HG03025 (cell line): ENCODE data around the gene BRAT1.

Source experiments
- ATAC-seq: cut with Tn5 transposase; IDR thresholded peaks from one replicate; pipeline ENCODE4 v1.9.1; 2021; ENCODE audit warnings: mild to moderate bottlenecking, moderate library complexity; ENCODE audit not compliant: unreplicated experiment, low FRiP score

The BRAT1 gene

DNA sequence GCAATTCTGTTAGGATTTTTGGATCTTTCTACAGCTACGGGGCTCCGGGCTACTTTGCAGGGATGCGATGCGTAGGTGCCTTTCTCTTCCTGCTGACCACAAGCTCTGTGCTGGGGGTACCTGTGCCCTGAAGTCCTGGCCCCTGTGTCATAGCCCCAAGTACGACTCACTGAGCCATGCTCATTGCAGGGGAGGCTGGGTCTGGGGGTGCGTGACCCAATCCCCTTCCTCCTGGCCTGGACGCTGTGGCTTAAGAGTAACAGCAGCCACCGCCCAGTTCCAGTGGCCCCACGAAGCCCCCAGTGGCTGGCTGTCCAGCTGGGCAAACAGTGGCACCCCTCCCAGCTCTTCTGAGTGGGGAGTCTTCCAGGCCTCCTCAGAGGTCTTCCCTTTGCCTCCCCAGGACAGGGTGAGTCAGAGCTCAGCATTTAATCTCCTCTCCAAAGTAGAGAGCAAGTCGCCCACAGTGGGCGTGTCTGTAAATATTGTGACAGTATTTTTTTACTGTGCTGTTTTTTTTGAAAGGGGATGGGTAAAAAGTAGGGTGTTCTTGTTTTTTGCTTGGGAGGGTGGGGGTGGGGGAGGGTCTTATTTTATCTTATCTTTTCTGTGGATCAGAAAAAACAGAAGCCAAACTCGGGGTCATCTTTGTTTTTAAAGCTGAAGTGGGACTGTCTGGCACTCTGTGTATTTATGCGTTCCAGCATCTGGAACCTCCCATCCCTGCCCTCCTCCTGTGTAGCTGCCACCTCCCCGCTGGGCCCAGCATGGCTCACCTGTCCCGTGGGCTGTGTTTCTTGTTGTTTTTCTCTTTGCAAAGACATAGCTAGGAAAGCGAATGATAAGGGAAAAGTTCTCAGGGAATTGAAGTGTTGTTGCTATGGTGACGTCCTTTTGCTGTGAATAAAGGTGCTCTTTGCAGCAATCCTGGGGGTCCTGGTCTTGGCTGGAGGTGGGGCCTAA lies 27.5 kb downstream of the BRAT1 start:
- ATAC-seq: no peak

DNA sequence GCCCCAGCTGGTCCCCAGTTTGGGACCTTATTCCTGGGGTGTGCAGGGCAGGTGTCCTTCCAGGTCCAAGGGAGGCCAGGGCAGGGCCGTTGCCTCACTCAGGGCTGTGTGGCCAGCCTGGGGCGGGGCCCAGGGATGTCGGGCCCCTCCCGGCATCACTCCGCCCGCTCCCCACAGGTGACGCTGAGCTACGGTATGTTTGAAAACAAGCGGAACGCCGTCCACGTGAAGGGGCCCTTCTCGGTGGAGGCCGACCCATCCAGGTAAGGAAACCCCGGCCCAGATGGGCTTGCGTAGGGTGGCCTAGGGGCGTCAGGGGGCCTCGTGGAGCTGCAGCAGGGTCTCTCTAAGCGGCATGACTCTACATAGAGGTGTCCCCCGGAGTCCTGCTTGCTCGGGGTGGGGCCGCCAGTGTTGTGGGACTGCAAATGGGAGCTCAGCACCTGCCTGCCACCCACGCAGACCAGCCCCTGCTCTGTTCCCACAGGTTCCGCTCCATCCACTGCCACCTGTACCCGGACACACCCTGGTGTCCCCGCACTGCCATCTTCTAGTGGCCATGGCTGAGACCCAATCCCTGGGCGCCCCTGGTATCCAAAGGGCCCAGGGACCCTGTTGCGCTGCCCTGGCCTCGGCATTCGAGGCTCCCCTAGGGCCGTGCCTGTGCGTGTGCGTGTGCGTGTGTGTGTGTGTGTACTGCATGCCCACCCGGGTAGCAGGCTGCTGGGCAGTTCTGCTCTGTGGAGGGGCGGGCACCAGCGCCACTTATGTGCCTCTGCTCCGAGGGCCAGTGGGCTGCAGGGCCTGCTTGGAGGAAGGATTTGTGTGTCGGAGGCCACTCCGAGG lies 28.4 kb downstream of the BRAT1 start:
- ATAC-seq: no peak

DNA sequence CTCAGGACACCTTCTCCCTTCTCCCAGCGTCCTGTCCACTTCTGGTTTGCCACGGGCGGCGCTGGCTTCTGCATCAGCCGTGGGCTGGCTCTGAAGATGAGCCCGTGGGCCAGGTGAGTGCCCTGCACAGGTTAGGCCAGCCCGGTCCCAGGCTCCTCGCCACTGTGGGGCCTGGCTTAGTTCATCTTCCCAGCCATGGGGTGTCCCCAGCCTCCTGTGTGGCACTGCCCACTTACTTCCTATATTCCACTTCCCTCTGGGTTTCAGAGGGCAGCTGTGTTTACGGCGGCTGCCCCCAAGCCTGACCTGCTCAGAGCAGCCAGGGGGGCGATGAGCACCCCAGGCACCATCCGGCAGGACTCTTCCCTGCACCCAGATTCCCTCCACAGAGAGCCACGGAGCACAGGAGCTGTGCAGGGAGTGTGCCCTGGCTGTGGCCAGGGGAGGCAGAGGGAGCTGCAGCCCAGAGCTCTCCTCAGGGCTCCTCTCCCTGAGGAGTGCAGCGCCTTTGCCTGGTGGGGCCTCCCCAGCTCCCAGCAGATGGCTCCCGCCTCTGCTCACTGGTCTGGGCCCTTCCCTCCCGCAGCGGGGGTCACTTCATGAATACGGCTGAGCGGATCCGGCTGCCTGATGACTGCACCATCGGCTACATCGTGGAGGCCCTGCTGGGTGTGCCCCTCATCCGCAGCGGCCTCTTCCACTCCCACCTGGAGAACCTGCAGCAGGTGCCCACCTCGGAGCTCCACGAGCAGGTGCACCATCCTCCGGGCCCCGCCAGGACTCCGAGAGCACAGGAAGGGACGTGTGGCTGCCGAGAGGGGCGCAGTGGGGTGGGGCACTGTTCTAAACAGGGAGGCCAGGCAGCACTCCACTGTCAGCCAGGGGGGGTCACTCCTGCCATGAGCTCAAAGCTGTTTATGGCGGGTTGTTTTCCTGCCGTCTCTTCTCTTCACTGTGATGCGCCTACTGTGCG lies 29.4 kb downstream of the BRAT1 start:
- ATAC-seq: no peak

DNA sequence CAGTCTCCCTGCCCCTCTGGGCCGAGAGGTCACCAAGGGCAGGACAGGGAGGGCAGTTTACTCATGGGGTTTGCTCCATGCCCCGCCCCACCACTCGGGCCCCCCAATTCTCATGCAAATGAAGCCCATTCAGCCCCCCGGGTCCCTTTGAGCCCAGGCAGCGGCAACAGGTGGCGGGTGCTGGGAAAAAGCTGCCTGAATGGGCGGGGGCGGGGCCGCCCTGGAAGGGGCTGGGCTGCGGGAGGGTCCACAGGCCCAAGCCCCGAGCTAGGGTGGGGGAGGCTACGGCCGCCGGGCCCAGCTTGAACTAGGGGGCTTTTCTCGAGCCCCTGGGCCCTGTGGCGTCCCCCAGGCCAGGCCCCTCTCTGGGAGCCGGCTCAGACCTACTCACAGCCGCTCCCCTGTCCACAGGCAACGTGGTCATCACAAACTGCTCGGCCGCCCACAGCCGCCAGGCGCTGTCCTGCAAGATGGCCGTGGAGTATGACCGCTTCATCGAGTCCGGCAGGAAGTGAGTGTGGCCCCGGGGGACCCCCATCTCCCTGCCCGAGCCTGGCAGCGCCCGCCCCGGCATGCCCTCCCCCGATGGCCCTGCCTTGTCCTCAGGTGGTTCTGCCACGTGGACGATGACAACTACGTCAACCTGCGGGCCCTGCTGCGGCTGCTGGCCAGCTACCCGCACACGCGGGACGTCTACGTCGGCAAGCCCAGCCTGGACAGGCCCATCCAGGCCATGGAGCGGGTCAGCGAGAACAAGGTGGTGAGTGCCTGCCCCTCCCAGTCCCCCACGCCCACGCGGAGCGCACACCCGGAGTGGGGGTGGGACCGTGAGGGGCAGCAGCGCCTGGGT lies 30.3 kb downstream of the BRAT1 start:
- ATAC-seq: no peak

DNA sequence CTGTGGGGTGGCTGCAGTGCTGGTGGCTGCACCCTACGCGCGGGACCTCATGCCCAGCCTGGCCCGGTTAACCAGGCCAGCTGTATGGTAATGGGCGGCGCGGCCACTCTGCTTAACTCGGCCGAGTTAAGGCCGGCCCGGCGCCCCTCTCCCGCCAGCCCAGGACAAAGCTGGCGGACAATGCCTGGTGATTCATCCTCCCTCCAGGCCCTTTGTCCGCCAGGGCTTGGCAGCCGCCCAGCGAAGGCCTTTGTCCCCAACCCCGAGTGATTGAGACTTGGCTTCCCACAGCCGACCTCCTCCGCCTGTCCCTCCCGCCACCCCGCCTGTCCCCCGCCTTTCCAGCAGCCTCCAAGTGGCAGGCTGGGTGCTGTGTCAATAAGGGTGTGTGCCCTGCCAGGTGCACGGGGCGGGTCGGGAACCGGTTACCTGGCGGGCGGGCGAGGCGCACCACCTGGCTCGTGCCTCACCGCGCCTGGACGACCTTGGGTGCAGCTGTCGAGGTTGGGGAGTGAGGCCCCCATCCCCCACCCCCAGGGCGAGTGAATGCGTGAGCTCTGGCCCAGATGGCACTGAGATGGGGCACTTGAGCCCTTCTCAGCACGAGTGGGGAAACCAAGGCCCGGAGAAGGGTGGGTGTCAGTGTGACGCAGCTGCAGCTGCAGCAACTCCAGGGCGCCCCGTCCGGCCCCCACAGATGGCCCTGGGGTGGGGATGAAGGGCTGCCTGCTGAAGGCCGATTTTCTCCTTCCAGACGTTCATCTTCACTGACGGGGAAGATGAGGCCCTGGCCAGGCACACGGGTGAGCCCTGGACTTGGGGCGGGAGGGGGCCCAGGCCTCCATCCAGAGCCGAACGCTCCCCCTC lies 31.1 kb downstream of the BRAT1 start:
- no peak for ATAC-seq

DNA sequence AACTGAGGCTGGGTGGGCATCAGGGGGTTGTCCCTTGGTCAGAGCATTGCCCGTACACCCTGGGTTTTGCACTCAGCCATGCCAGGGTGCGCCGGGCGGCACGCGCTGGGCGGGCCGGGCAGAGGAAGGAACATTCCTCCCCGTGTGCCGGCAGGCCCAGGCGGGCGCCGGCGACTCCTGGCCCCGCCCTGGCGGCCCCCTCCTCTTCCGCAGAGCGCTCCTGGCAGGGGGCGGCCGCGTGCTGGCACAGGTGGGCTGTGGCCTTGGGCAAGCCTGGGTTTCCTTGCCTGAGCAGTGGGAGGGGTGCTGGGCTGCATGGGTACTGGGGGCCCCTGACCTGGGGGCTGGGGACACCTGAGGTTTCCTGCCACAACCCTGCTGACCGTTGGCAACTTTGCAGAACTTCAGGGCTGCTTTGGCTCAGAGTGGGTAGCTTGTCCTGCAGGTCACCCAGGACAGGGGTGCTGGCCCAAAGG lies 31.8 kb downstream of the BRAT1 start:
- ATAC-seq: no peak

DNA sequence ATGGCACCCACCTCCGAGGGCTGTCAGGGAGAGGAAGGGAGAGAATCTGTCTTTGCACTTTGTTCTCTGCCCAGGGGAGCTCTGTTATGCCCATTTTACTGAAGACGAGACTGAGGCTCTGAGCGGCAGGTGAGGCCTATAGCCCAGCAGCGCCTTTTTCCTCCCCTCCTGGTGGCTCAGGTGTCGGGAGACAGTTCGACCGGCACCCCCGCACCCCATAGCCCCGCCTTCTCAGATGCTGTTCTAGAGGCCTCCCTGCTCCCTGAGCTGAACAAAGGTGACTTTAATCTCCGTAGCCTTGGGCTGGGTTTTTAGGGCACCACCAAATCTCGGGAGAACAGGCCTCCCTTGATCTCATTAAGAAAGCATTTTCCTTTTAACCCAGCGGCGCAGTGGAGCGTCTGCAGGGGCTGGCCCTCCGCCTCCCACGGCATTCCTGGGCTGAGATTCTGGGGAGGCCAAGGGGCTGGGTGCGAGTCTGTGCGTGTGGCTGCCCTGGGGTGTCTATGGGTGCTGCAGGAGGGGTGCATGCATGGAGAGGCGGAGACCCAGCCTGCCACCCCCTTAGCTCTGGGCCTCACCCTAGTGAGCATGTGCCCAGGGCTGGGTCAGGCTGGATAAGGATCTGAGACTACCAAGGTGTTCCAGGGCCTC lies 32.4 kb downstream of the BRAT1 start:
- ATAC-seq: no peak

DNA sequence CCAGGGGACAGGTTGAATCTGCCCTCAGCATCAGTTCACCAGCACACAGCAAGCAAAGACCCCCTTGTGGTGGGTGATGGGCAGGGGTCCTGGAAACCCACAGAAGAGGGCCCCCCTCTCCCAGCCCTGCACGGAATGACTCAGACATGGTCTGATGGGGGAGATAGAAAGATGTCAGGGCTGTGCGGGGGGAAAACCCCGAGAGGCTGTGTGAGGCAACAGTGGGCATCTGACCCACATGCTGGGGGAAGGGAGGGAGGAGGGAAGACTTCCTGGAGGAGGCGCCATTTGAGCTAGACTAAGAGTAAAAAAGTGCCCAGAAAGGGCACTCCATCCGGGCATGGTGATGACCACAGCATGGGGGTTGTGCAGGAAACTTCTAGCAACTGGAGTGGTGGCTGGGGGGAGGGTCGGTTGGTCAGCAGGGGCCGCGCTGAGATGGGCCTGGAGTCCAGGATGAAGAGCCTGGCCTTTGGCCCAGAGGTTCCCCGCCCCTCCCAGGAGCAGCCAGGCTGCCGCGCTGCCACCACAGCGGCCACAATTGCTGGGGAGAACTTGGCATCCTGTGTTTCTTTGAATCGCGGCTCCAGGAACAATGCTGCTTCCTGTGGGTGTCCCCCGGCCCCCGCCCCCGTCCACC lies 33.3 kb downstream of the BRAT1 start:
- no peak for ATAC-seq

DNA sequence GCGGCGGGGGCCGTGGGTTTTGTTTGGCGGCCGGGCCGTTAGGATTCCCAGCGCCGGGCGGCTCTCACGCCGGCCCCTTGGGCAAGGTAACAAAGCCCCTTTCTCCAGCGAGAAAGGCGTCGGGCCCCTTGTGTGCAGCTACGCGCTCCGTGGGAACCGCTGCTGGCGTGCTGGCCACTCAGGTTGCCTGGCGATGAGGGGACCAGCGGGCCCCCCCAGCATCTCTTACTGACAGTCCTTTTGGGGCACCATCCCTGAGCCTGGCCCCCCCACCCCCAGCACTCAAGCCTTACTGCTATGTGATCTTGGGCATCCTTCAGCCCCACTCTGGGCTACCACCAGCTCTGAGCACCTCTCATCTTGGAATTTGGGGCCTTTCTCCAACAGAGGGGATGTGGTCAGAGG lies 34.0 kb downstream of the BRAT1 start:
- no peak for ATAC-seq

DNA sequence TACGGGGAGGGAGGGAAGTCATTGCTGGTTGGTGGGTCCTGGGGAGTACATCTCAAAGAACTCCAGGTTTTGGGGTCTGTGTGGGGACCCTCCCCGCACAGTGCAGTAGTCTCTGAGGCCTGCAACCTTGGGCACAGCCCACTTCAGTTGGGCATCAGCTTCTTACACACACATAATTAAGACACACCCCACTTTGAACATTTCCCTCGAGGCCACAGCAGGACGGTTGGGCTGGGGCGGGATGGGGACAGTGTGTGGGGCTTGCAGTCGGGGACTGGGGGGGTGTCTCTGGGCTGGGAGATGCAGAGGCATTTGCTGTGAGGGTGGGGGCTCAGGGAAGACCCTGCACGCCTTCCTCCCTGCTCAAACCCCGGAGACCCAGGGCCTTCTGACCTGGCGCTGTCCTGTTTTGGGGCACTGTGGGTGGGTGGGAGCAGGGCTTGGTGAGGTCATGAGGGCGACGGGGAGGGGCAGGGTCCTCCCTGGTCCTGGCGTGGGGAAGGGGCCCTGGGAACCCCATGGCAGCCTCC lies 34.5 kb downstream of the BRAT1 start:
- no peak for ATAC-seq

DNA sequence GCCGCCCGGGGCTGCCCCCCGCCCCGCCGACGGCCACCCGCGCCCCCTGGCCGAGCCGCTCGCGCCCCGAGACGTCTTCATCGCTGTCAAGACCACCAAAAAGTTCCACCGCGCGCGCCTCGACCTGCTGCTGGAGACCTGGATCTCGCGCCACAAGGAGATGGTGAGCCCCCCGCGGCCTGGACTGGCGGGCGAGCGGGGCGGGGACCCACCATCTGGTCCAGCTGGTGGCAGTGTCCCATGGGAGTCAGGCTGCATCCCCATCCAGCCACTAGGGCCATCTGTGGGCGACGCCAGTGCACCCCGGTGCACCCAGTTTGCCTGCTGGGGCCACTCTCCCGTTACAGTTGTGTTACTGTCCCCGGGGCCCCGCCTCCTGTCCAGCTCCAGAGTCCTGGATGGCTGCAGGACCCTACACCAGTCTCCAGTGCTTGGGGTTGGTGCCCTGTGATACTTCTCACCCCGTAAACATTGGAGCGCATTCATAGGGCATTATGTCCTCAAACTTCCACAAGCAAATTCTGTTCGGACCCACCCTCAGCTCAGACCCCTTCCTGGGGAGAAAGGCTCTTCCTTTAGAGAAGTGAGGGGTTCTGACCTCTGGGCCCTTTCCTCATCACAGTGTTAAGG lies 35.1 kb downstream of the BRAT1 start:
- ATAC-seq: no peak

DNA sequence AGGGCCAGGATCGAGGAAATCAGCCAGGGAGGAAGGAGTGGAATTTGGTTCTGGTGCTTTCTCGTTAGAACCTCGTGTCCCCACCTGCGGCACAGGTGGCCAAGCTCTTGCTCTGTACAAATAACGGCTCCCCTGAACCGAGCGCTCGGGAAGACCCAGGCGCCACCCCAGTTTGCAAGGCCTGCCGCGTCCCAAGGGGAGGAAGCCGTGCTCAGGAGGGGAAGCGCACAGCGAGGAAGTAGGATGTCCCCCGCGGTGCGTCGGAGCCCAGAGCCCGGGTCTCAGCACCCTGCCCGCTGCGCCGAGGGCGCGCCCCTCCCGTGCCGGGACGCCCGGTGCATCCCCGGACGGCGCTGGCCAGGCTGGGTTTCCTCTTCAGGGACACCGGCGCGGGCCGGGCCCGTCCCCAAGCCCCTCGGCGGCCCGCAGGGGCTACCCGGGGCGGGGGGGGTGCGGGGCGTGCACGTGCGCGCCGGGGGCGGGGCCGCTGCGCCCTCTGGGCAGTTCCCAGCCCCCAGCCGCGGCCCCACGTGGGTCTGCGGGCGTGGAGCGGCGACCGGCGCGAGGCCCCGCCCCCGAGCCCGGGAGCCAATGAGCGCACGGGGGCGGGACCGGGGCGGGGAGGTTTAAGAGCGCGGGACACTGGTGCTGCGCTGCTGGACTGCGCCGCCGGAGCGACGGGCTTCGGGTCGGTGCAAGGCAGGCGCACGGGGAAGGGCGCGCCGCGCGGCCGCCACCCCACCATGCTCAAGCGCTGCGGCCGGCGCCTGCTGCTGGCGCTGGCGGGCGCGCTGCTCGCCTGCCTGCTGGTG lies 36.0 kb downstream of the BRAT1 start, which contains the start of gene LFNG:
TSS of gene LFNG (plus strand) at position 656 of the 812 bp plus-strand sequence. CDS start at position 744, 88 bp downstream.
- ATAC-seq: peak; percentile 89

DNA sequence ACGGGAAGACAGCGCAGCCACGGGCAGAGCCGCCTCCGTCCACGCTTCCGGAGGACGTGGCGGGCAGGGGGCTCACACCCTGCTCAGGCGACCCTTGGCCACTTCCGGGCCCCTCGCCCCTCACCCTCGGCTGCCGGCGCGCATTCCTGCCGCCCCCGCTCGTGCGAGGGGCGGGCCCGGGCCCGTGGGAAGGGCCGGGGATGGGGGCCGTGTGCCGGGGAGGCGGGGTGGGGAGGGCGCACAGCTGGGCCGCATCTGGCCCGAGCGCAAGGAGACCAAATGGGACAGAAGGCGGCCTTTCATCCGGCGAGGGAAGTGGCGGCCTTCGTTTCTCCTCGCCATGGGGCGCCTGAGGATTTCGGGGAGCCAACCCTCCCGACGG lies 36.6 kb downstream of the BRAT1 start:
- no peak for ATAC-seq

DNA sequence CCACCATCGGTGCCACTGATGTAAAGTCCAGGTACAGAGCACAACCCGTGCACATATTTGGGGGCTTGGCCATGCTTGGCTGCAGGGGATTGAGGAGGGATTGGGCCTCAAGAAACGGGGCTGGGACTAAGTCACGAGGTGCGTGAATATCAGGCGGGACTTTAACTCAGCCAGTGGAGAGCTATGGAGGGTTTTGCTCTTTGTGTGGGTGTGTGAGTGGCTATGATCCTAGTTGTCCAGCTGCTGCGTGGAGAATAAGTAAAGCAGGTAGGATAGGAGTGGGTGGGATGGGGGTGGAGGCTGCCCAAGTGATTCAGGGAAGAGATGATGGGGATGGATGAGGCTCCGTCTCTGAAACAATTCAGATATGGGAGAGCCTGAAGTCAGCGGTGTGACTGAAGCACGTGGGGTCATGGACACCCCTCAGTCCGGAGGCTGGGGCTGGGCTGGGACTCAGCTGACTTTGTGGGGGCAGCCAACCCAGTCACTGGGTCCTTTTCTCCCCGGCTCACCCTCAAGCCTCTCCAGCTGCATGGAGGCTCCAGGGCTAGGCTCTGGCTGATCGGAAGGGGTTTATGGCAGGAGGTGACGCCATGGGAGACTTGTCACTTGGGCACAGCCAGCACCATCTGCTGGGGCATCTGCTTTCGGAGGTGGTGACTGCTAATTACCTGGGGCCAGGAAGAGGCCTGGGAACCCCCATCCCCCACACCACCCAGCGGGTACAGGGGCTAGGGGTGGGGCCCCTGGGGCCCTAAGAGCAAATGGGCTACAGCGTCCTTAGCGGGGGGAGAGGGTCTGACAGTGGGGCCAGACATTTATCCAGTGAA lies 37.4 kb downstream of the BRAT1 start:
- ATAC-seq: no peak

DNA sequence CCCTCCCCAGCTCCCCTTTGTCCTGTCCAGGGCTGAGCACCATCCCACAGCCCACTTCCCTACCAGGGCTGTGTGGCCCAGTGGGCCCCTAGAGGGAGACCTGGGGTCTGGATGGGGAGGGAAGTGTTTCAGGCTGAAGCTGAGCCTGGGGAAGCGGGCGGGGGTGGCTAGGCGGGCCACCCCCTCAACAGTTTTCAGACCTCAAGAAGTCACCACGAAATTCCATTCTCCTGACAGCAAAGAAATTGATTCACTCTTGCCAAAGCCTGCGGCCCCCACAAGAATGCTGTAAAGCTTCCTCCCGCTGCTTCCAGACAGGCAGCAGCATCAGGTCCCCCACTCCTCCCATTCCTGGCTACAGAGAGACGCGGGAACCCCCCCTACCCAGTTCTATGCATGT lies 38.3 kb downstream of the BRAT1 start:
- ATAC-seq: no peak
